Measurements from ENCODE around the gene FOXO4. TPM values are rescaled to one million over a fixed set of nuclear protein-coding genes. Genes with fewer than 3 reads are reported as not detected.

The FOXO4 gene
- polyA plus RNA-seq, 1 donor from 2014 or later = 2.4 TPM

DNA sequence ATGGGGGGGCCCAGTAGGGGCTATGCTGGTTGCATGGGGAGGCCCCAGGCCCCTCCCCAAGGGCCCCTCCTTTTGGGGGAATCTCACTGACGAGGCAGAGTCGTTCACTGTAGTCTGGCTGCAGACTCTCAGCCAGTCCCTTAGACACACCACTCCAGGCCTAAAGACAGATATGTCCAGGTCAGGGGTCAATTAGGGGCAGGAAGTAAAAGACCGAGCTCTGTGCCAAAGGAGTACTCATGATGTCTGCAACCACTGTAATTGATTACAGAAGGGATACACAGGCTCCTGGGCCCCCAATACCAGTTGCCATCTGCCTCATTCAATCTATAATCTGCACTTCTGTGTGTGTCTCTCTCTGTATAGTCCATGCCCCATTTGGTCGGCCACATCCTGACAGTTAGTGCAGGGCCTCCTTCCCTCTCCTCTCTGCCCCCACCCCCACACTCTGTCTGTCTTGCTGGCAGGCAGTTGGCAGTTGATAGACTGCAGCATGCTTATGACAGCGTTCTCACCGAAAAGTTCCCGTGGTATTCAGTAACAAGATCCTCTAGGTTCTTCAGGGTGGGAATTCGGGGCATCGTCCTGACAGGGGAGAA lies 12.2 kb downstream of the FOXO4 start:
- Mint-ChIP-seq H3K27ac (peak overlapping the region; percentile 43 to 99 (median 86)), H3K4me1 (peaks cover 29 to 45% (median 38%) of the 10 kb centered on the region in 3 donors)

DNA sequence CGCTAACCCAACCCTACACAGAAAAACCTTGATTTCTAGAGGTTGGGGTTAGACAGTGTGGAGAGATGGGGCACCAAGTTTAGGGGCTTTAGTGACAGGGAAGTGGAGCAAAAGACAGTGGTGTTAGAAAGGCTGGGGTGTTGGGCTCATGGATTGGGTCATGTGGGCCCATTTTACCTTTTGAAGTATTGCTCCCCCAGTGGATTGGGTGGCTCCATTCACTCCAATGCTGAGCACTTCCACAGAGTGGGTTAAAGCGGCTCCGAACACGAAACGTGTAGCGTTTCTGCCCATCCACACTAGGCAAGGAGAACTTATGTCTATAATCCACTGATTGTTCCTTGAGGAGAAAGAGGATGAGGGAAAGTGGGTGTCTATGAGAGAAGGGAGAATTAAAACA lies 13.4 kb downstream of the FOXO4 start:
- peaks cover 7% of the 10 kb centered on the region for H3K27me3 Mint-ChIP-seq
- peak overlapping the region; percentile 83 to 98 (median 90) for H3K4me3 Mint-ChIP-seq
- peak overlapping the region; percentile 60 to 99 (median 99) for H3K27ac Mint-ChIP-seq
- H3K9me3 Mint-ChIP-seq = no peaks in the 10 kb centered on the region
- peaks cover 23 to 42% (median 32%) of the 10 kb centered on the region in 3 donors for H3K4me1 Mint-ChIP-seq
- peaks cover 6% of the 10 kb centered on the region for H3K36me3 Mint-ChIP-seq

More for the DNA sequence above, 12.2 kb downstream of the FOXO4 start:
- H3K27me3 Mint-ChIP-seq = peaks cover 10% of the 10 kb centered on the region
- H3K9me3 Mint-ChIP-seq = no peaks in the 10 kb centered on the region
- peaks cover 6% of the 10 kb centered on the region for H3K36me3 Mint-ChIP-seq
- H3K4me3 Mint-ChIP-seq = peak overlapping the region; percentile 13 to 84 (median 75)

DNA sequence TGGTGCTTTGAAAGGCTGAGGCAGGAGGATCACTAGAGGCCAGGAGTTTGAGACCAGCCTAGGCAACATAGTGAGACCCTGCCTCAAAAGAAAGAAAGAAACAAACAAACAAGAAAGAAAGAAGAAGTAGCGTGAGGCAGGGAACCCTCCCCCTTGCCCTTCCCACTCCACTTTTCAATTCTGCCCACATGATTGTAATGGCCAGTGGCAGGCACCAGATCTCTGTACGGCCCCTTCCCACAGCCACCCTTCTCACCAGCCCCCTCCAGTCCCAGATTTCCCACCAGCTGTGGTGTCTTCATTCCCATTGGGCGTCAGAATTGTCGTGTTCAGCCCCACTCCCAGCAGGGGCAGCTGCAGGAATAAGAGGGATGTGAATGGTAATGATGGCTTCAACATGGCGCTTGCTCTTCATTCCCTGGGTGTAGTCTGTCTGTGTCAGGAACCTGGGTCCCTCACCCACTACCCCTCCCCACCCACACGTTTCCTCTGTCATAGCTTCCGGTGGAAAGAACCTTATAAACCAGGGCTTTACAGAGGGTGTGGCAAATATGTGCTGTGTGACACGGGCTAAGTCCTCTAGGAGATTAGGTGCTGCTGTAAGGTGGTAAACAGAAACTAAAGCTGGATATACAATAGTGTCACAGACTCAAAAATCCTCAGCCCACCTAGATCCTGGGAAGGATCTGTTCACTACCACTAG lies 15.6 kb downstream of the FOXO4 start, which contains the start of gene IL2RG:
Gene IL2RG, minus strand, starts transcription at position 437 of the 703 bp plus-strand sequence. Its CDS starts 38 bp downstream, at position 399.
- peaks cover 7% of the 10 kb centered on the region for H3K27me3 Mint-ChIP-seq
- peak within 1 kb of the TSS; percentile 92 to 98 (median 96) for H3K4me3 Mint-ChIP-seq
- H3K9me3 Mint-ChIP-seq = no peaks in the 10 kb centered on the region
- H3K4me1 Mint-ChIP-seq = peaks cover 12 to 30% (median 24%) of the 10 kb centered on the region in 3 donors
- peaks cover 8% of the 10 kb centered on the region for H3K36me3 Mint-ChIP-seq
- H3K27ac Mint-ChIP-seq = peak within 1 kb of the TSS; percentile 99 to 100 (median 99)

DNA sequence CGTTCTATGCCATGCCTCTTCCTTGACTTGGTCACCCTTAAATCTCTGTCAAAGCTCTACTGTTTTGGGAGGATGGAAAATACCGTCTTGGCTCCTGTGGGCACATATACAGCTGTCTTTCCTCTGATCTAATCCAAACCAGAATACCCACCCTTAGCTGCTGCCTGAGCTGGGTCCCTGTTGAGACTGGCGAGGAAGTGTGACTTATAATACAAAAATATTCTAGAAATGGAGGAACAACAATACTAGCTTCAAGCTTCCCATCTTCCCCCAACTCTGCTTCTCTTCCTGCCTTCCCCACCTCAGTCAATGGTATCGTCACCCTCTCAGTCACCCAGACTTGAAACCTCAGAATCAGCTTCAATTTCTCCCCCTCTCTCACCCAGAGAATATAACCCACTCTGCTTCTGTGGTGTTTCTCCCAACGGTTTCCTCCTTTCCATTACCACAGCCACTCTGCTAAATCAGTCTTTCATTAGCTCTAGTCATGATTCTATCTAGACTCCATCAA lies 16.3 kb downstream of the FOXO4 start:
- no peaks in the 10 kb centered on the region for H3K9me3 Mint-ChIP-seq
- H3K27ac Mint-ChIP-seq = peak overlapping the region; percentile 99 to 100 (median 99)
- peaks cover 7% of the 10 kb centered on the region for H3K27me3 Mint-ChIP-seq
- peak overlapping the region; percentile 92 to 98 (median 96) for H3K4me3 Mint-ChIP-seq
- H3K36me3 Mint-ChIP-seq = peaks cover 5% of the 10 kb centered on the region
- H3K4me1 Mint-ChIP-seq = peaks cover 12 to 27% (median 24%) of the 10 kb centered on the region in 3 donors

DNA sequence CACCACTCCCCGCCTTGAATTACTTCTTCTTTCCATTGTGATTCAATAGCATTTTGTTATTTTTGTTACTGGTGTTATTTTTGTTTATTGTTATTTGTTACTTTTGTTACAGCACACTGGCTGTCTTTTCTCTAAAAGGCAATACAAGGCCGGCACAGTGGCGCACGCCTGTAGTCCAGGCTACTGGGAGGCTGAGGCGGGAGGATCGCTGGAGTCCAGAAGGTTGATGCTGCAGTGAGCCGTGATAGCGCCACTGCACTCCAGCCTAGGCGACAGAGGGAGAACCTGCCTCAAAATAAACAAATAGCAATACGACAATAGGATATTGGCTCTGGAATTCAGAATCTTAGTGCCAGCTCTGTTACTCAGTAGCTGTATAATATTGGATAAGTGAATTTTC lies 21.7 kb downstream of the FOXO4 start:
- peaks cover 1% of the 10 kb centered on the region for H3K27me3 Mint-ChIP-seq
- peaks cover 2% of the 10 kb centered on the region for H3K36me3 Mint-ChIP-seq
- H3K27ac Mint-ChIP-seq = peak overlapping the region in 2 of 3 donors; percentile 27 to 98
- H3K4me1 Mint-ChIP-seq = peaks cover 5 to 11% (median 7%) of the 10 kb centered on the region in 3 donors
- H3K9me3 Mint-ChIP-seq = no peaks in the 10 kb centered on the region
- H3K4me3 Mint-ChIP-seq = peak overlapping the region in 1 of 4 donors; percentile 23

DNA sequence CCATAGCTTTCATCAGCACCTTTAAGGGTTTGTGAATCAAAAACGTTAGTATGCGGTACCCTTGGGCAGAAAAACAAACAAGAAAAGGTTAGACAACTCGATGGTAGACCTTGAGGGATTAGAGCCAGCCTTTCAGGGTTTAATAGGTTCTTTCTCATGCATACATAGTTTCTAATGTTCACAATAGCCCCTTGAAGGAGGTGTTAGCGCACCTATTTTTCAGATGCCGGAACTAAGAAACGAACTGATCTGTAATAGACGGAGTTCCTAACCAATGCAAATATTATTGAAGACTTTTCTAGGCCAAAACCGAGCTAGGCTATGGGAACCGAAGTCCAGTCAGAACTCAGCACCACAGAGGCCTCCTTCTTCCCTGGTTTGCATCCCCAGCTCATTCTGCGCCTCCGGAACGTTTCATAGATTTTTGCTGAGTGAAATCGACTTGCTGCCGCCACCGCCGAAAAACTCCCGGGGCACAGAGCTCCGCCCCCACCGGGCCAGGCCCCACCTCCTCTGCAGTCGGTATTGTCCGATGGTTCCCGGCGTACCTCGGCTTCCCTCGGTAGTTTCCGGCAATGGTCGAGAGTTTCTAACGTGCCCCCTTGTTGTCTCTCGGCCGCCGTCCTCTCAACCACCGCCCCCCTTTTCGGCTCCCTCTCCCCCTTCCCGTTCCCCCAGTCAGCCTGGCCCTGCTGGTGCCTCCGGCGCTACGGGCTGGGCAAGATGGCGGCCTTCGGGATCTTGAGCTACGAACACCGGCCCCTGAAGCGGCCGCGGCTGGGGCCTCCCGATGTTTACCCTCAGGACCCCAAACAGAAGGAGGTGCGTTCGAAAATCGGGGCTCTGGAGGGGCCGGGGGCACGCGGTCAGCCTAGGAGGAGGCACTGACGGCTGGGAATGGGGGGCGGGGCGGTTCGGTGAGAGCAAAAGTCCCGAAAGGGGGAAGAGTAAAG lies 22.7 kb downstream of the FOXO4 start, which contains the start of gene MED12:
Gene MED12, plus strand, starts transcription at position 565 of the 953 bp plus-strand sequence. Its CDS starts 159 bp downstream, at position 724.
- Mint-ChIP-seq H3K9me3 (no peaks in the 10 kb centered on the region), H3K27me3 (peaks cover 1% of the 10 kb centered on the region), H3K4me3 (peak within 1 kb of the TSS; percentile 85 to 96 (median 94)), H3K4me1 (peaks cover 0 to 6% (median 6%) of the 10 kb centered on the region in 3 donors), H3K36me3 (peaks cover 4% of the 10 kb centered on the region), H3K27ac (peak within 1 kb of the TSS; percentile 91 to 98 (median 96))

DNA sequence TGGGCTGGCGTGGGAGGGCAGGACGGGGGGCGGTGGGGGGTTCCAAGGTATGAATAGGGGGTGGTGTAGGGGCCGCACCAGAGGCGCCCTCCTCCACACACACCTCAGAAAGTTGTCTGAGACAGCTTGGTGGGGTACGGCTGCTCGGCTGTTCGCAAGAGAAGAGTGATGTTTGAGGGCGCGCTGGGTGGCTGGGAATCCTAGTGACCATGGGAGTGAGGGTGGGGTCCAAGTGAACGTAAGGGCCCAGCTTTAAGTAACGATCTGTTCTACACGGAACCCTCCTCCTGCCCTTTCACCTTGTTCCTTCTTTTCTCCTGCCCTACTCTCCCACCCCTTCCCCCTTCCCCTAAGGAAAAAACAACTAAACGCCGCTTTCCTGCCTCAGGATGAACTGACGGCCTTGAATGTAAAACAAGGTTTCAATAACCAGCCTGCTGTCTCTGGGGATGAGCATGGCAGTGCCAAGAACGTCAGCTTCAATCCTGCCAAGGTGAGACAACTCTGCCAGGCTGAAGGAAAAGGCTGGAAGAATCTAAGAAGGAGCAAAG lies 23.4 kb downstream of the FOXO4 start:
- peaks cover 1% of the 10 kb centered on the region for H3K27me3 Mint-ChIP-seq
- peaks cover 4% of the 10 kb centered on the region for H3K36me3 Mint-ChIP-seq
- peak overlapping the region; percentile 53 to 98 (median 96) for H3K27ac Mint-ChIP-seq
- peak overlapping the region; percentile 85 to 96 (median 94) for H3K4me3 Mint-ChIP-seq
- H3K9me3 Mint-ChIP-seq = no peaks in the 10 kb centered on the region
- peaks cover 0 to 5% (median 4%) of the 10 kb centered on the region in 3 donors for H3K4me1 Mint-ChIP-seq

DNA sequence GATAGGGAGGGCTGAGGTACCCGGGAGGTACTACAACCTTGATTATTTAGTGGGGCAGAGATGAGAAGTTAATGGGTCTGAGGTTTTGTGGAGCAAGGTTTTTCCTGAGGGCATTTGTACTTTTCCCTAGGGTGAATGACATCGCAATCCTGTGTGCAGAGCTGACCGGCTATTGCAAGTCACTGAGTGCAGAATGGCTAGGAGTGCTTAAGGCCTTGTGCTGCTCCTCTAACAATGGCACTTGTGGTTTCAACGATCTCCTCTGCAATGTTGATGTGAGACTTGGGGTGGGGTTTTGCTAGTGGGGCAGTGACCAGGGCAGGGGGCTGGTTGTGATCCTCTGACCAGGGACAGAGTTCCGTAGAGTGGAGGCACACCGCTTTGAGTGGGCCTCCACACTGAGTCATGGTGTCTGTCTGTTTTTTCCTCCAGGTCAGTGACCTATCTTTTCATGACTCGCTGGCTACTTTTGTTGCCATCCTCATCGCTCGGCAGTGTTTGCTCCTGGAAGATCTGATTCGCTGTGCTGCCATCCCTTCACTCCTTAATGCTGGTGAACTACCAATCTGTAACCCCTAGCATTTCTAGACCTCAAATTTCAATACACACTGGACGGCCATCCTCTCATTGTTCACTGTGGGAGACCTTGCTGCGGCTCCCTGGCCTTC lies 32.6 kb downstream of the FOXO4 start:
- Mint-ChIP-seq H3K4me3 (no peak overlapping the region), H3K27me3 (no peaks in the 10 kb centered on the region), H3K27ac (no peak overlapping the region), H3K36me3 (peaks cover 3% of the 10 kb centered on the region), H3K4me1 (peaks cover 5 to 7% (median 6%) of the 10 kb centered on the region in 3 donors), H3K9me3 (no peaks in the 10 kb centered on the region)

DNA sequence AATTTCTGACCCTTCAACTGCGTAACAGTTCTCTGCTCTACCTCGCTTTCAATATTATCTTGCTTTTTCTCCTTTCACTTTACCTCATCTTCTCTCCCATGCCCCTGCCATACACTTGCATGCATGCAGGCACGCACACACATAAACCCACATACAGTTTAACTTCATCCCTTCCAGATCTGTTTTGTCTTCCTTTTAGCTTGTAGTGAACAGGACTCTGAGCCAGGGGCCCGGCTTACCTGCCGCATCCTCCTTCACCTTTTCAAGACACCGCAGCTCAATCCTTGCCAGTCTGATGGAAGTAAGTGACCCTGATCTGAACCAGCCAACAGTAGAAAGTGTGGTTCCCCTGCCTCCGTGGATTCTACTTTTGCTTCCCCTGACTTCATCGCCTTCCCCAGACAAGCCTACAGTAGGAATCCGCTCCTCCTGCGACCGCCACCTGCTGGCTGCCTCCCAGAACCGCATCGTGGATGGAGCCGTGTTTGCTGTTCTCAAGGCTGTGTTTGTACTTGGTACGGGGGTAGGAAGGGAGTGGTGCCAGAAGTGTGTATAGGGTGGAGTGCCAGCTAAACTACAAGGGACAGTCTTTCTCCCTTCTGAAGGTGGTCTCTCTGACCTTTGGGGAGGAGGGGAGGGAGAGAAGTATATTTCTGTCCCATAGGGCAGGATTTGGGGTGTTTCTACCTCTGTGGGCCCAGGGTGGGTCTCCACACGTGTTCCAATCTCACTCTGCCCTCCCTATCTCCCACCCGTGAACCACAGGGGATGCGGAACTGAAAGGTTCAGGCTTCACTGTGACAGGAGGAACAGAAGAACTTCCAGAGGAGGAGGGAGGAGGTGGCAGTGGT lies 33.5 kb downstream of the FOXO4 start:
- Mint-ChIP-seq H3K4me3 (peak overlapping the region in 1 of 4 donors; percentile 50), H3K27me3 (no peaks in the 10 kb centered on the region), H3K36me3 (peaks cover 3% of the 10 kb centered on the region), H3K9me3 (no peaks in the 10 kb centered on the region), H3K27ac (peak overlapping the region in 2 of 3 donors; percentile 58 to 88), H3K4me1 (peaks cover 5 to 6% (median 6%) of the 10 kb centered on the region in 3 donors)

DNA sequence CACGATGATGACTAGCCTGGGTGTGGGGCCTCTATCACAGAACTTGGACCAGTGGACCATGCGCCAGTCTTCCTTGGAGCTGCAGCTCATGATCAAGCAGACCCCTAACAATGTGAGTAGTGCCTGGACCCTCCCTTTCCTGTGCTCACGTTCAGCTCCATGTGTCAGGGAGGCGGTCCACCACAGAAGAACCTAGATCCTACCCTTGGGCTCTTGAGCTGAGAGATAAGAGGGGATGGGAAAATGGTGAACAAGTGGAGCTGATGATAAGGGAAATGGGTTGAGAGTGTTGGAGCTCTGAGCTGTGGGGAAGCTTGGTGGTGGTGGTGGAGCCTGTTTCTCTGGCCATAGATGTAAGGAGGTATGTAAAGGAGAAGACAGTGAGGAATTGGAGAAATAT lies 35.9 kb downstream of the FOXO4 start:
- Mint-ChIP-seq H3K9me3 (no peaks in the 10 kb centered on the region), H3K4me1 (peaks cover 3 to 6% (median 5%) of the 10 kb centered on the region in 3 donors), H3K36me3 (peaks cover 5% of the 10 kb centered on the region), H3K27me3 (peaks cover 2% of the 10 kb centered on the region), H3K27ac (peak overlapping the region in 1 of 3 donors; percentile 54), H3K4me3 (no peak overlapping the region)

DNA sequence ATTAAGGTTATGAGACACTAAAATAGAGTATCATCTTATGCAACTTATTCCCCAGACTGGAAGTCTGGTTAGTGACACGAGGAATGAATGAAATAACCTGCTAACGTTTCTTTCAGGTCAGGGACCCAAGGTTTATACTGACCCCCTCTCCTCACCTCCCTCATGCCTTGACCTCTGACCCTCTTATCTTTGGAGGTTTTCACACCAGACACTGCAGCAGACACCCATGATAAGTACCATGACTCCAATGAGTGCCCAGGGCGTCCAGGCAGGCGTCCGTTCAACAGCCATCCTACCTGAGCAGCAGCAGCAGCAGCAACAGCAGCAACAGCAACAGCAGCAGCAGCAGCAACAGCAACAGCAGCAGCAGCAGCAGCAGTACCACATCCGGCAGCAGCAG lies 44.8 kb downstream of the FOXO4 start:
- H3K4me1 Mint-ChIP-seq = peaks cover 0 to 7% (median 0%) of the 10 kb centered on the region in 3 donors
- H3K9me3 Mint-ChIP-seq = no peaks in the 10 kb centered on the region
- no peak overlapping the region for H3K4me3 Mint-ChIP-seq
- H3K27me3 Mint-ChIP-seq = peaks cover 2% of the 10 kb centered on the region
- H3K36me3 Mint-ChIP-seq = peaks cover 2% of the 10 kb centered on the region
- no peak overlapping the region for H3K27ac Mint-ChIP-seq

DNA sequence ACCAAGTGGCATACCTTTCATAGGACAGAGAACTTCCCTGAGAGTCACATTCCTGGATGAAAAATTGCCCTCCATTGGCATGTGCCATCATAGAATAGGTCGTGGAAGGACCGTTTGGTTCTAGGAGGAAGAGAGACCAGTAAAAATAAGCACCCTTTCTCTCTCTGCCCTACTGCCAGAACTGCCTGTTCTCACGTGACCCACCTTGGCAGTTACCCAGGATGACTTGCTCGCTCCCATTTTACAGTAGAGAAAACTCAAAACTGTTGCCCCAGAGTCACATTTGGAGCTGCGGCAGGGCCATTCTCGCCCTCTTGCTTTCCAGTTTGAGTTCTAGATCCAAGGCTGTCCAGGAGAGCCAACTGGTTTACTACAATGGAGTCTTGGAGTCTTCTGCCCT lies 47.9 kb downstream of the FOXO4 start:
- Mint-ChIP-seq H3K4me1 (peaks cover 0 to 12% (median 6%) of the 10 kb centered on the region in 3 donors), H3K27ac (peak overlapping the region in 2 of 3 donors; percentile 4 to 59), H3K36me3 (peaks cover 2% of the 10 kb centered on the region), H3K9me3 (no peaks in the 10 kb centered on the region), H3K4me3 (peak overlapping the region in 1 of 4 donors; percentile 45), H3K27me3 (no peaks in the 10 kb centered on the region)

DNA sequence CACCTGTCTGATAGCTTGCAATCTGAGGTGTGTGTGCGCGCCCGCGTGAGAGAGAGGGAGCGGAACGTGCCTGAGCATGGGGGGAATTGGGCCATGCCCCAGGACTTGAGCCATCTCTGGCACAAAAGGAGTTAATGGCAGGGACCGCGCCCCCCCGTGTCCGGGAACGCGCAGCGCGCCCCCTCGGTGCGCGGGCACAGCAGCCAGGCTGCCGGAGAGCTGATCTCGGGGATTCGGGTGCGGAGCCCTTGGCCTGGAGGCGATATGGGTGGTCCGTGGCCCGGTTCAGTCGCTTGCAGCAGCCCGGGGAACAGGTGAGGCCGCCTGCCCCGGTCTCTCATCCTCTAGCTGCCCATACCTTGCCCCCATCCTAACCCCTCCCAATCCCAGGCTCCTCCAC lies 49.0 kb downstream of the FOXO4 start, which contains the start of gene NLGN3:
Gene NLGN3, plus strand, starts transcription at position 191 of the 400 bp plus-strand sequence. CDS start 2,909 bp downstream, outside the sequence.
- Mint-ChIP-seq H3K4me1 (peaks cover 0 to 14% (median 6%) of the 10 kb centered on the region in 3 donors), H3K4me3 (peak within 1 kb of the TSS in 2 of 4 donors; percentile 39 to 55), H3K27ac (peak within 1 kb of the TSS in 2 of 3 donors; percentile 59 to 73)

More for the DNA sequence above, 49.0 kb downstream of the FOXO4 start, which contains the start of gene NLGN3:
- Mint-ChIP-seq H3K27me3 (no peaks in the 10 kb centered on the region), H3K36me3 (peaks cover 2% of the 10 kb centered on the region), H3K9me3 (no peaks in the 10 kb centered on the region)
